NT2/D1 (cell line): ENCODE data around the gene NOL12.
"Not testable (repeated sequence)": the region's sequence is repeated elsewhere in the genome, so short reads cannot be mapped to it uniquely, and the experiment has no call there.

Experiments
- DNase-seq: peaks from one replicate; pipeline ENCODE4 v3.0.0-alpha.2; 2011; ENCODE audit warnings: low read depth, low spot score
- H3K27me3 ChIP-seq: 2 replicates; pipeline ENCODE4 v1.6.0; 2011; ENCODE audit warnings: mild to moderate bottlenecking; ENCODE audit not compliant: insufficient read length, insufficient read depth
- H3K36me3 ChIP-seq: 2 replicates; pipeline ENCODE4 v1.6.1; 2011; ENCODE audit warnings: mild to moderate bottlenecking, low read length, mixed read lengths; ENCODE audit not compliant: insufficient read depth, insufficient read length
- H3K4me1 ChIP-seq: 2 replicates; pipeline ENCODE4 v1.5.1; 2011; ENCODE audit not compliant: insufficient read depth, insufficient read length
- H3K4me3 ChIP-seq: 2 replicates; pipeline ENCODE4 v1.5.1; 2011; ENCODE audit warnings: low read depth; ENCODE audit not compliant: insufficient read length
- H3K9ac ChIP-seq: 2 replicates; pipeline ENCODE4 v1.6.0; 2011; ENCODE audit warnings: low read depth; ENCODE audit not compliant: insufficient read length
- H3K9me3 ChIP-seq: 2 replicates; pipeline ENCODE4 v1.5.1; 2011; ENCODE audit warnings: mild to moderate bottlenecking, low read length; ENCODE audit not compliant: insufficient read depth
- SUZ12 ChIP-seq: IDR thresholded peaks from 2 replicates; pipeline ENCODE4 v1.6.1; 2011; ENCODE audit not compliant: insufficient read length, insufficient read depth; ENCODE audit errors: extremely low read depth
- YY1 ChIP-seq: IDR thresholded peaks from 2 replicates; pipeline ENCODE4 v1.6.1; 2011; ENCODE audit not compliant: insufficient read length, insufficient read depth
- ZNF274 ChIP-seq: IDR thresholded peaks from 2 replicates; pipeline ENCODE4 v1.6.1; 2011; ENCODE audit warnings: mild to moderate bottlenecking, low read depth, low read length

The NOL12 gene

DNA sequence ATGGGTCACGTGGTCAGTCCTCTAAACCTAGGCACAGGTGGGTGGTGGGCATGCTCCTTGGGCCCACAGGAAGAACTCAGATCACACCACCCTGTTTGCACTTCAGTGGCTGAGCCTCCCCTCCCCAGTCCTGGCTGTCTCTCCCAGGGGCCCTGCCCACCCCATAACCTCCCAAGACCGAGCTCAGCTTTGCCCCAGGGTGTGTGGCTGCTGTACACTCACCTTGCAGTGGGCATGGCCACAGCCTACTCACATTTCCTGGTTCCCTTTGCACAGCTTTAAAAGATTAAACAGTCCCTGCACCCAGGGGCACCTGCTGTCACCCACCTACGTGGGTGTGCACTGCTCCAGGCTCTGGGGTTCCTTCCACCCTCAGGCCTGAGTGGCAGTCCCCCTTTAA is 24.5 kb downstream of the NOL12 start:
- no peaks in the 10 kb centered on the region for H3K27me3 ChIP-seq
- no peak for DNase-seq
- no peaks in the 10 kb centered on the region for H3K9me3 ChIP-seq
- no peak overlapping the region for H3K9ac ChIP-seq
- H3K4me3 ChIP-seq = no peak overlapping the region
- TF ChIP-seq SUZ12 (no peak), YY1 (no peak), ZNF274 (no peak)
- H3K36me3 ChIP-seq = peaks cover 28% of the 10 kb centered on the region
- peaks cover 7% of the 10 kb centered on the region for H3K4me1 ChIP-seq

DNA sequence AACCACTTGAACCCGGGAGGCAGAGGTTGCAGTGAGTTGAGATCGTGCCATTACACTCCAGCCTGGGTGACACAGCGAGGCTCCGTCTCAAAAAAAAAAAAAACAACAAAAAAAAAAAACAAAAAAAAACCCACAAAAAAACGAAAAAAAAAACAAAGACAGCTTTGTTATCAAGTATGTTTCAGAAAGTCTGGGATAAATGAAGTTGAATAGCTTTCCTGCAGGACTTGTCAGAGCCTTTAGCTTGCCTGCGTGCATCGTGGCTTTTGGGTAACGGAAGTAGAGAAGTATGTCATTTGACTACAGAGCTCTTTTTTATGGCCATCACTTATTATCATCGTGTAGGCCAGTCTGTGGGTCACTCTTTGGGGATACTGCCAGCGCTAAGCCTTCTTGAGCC is 25.3 kb downstream of the NOL12 start:
- Histone ChIP-seq H3K9ac (no peak overlapping the region), H3K9me3 (no peaks in the 10 kb centered on the region), H3K4me3 (no peak overlapping the region), H3K4me1 (peaks cover 7% of the 10 kb centered on the region), H3K27me3 (no peaks in the 10 kb centered on the region), H3K36me3 (peaks cover 28% of the 10 kb centered on the region)
- no peak for DNase-seq
- TF ChIP-seq ZNF274 (no peak), SUZ12 (no peak), YY1 (no peak)

- H3K4me3 ChIP-seq = no peak overlapping the region
- no peak for DNase-seq
- no peaks in the 10 kb centered on the region for H3K27me3 ChIP-seq
- H3K9ac ChIP-seq = no peak overlapping the region
- peaks cover 7% of the 10 kb centered on the region for H3K4me1 ChIP-seq
- TF ChIP-seq ZNF274 (no peak), YY1 (no peak)
- H3K9me3 ChIP-seq = no peaks in the 10 kb centered on the region
- H3K36me3 ChIP-seq = peaks cover 28% of the 10 kb centered on the region
Observed at GRCh38 chr22:37713761-37714160, 27.6 kb downstream of the NOL12 start.

DNA sequence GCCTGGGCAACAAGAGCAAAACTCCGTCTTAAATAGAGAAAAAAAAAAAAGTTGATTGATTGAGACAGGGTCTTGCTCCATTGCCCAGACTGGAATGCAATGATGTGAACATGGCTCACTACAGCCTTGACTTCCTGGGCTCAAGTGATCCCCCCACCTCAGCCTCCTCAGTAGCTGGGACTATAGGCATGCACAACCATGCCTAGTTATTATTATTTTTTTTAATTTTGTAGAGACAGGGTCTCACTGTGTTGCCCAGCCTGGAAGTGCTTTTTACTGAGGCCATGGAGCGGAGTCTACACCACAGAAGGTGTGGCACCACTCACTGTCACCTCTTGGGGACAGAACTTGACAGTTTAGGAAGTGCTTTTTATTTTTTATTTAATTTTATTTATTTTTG is 28.5 kb downstream of the NOL12 start:
- Histone ChIP-seq H3K4me3 (no peak overlapping the region), H3K36me3 (peaks cover 26% of the 10 kb centered on the region), H3K27me3 (no peaks in the 10 kb centered on the region), H3K9me3 (no peaks in the 10 kb centered on the region), H3K4me1 (peaks cover under 1% of the 10 kb centered on the region), H3K9ac (no peak overlapping the region)
- no peak for DNase-seq
- no peak for TF ChIP-seq ZNF274
- TF ChIP-seq YY1 = no peak
- TF ChIP-seq SUZ12 = no peak

DNA sequence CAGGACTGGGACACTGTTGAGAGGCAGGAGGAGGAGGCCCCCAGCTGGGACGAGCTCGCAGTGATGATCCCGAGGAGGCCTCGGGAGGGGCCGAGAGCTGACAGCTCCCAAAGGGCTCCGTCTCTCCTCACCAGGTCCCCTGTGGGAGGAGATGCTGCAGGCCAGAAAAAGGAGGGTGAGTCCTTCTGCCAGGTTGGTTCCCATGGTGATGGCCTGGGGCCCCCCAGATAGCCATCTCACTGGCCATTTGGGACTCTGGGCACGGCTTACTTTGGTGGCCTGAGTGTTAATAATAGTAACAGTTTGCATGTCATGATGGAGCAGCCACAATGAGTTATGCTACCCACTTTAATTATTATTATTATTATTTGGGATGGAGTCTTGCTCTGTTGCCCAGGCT is 29.6 kb downstream of the NOL12 start:
- no peak for DNase-seq
- Histone ChIP-seq H3K4me1 (no peaks in the 10 kb centered on the region), H3K4me3 (no peak overlapping the region), H3K9ac (no peak overlapping the region), H3K9me3 (no peaks in the 10 kb centered on the region), H3K27me3 (no peaks in the 10 kb centered on the region), H3K36me3 (peaks cover 18% of the 10 kb centered on the region)
- TF ChIP-seq SUZ12 (no peak), YY1 (no peak), ZNF274 (no peak)

DNA sequence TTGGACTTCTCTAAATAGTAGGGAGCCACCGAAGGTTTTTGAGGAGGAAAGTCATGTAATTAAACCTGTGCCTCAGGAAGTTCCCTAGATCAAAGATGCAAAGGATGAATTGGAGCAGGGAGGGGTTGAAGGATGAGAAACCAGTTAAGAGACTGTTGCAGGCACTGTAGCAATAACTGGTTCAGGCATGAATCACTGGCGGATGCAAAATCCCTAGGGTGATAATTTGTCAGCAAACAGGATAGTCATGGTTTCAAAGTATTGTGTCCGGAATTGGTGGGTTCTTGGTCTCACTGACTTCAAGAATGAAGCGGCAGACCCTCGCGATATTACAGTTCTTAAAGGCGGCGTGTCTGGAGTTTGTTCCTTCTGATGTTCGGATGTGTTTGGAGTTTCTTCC is 30.6 kb downstream of the NOL12 start:
- H3K4me3 ChIP-seq = no peak overlapping the region
- no peak for TF ChIP-seq SUZ12
- TF ChIP-seq ZNF274 = no peak
- no peak for TF ChIP-seq YY1
- H3K9ac ChIP-seq = no peak overlapping the region
- H3K9me3 ChIP-seq = no peaks in the 10 kb centered on the region
- no peaks in the 10 kb centered on the region for H3K27me3 ChIP-seq
- H3K4me1 ChIP-seq = no peaks in the 10 kb centered on the region
- H3K36me3 ChIP-seq = peaks cover 13% of the 10 kb centered on the region
- no peak for DNase-seq

DNA sequence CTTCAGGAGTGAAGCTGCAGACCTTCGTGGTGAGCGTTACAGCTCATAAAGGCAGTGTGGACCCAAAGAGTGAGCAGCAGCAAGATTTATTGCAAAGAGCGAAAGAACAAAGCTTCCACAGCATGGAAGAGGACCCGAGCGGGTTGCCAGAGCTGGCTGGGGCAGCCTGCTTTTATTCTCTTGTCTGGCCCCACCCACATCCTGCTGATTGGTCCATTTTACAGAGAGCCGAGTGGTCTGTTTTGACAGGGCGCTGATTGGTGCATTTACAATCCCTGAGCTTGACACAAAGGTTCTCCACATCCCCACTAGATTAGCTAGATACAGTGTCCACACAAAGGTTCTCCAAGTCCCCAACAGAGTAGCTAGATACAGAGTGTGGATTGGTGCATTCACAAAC is 31.1 kb downstream of the NOL12 start:
- DNase-seq, H3K4me3 ChIP-seq, H3K27me3 ChIP-seq, H3K9ac ChIP-seq, H3K4me1 ChIP-seq, H3K9me3 ChIP-seq: not testable (repeated sequence)
- peaks cover 10% of the 10 kb centered on the region for H3K36me3 ChIP-seq

- not testable (repeated sequence) for H3K4me1 ChIP-seq, DNase-seq, H3K9me3 ChIP-seq, H3K9ac ChIP-seq, H3K4me3 ChIP-seq, H3K27me3 ChIP-seq
- peaks cover 10% of the 10 kb centered on the region for H3K36me3 ChIP-seq
Observed at GRCh38 chr22:37717746-37718305, 31.7 kb downstream of the NOL12 start.
